ES-I3 (cell line): Measurements from ENCODE around the gene VEGFB.

Source experiments
- H3K36me3 ChIP-seq: 2 replicates; pipeline ENCODE4 v1.6.1; 2013; ENCODE audit warnings: mild to moderate bottlenecking, low read length, control low read depth, moderate library complexity; ENCODE audit not compliant: insufficient read depth
- H3K4me1 ChIP-seq: 2 replicates; pipeline ENCODE4 v1.6.1; 2013; ENCODE audit warnings: mild to moderate bottlenecking, control low read depth, low read length; ENCODE audit not compliant: insufficient read depth
- H3K9ac ChIP-seq: 2 replicates; pipeline ENCODE4 v1.6.1; 2013; ENCODE audit warnings: low read depth, mild to moderate bottlenecking, low read length, moderate library complexity
- H3K9me3 ChIP-seq: 2 replicates; pipeline ENCODE4 v1.6.1; 2013; ENCODE audit warnings: mild to moderate bottlenecking, low read length, moderate library complexity; ENCODE audit not compliant: control insufficient read depth, insufficient read depth

Gene VEGFB

DNA sequence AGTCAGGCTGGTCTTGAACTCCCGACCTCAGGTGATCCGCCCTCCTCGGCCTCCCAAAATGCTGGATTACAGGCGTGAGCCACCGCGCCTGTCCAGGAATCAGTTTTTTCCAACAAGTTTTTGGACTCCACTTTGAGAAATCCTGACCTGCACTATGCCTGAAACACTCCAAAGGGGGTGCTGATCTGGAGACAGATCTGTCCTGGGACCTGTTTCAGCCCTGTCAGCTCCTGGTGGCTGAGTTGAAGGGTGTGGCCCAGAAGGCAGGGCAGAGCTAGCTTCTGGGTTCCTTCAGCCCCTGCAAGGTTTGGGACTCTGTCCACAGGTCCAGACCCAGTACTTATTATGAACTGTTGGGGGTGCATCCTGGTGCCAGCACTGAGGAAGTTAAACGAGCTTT lies 2.8 kb upstream of the VEGFB start:
- Histone ChIP-seq H3K9ac (no peak overlapping the region; the same call in 1 of the 2 replicates), H3K36me3 (no peaks in the 10 kb centered on the region), H3K9me3 (no peaks in the 10 kb centered on the region), H3K4me1 (peaks cover 7% of the 10 kb centered on the region; the same call in 1 of the 2 replicates)

GRCh38 chr11:64232182-64232966 lies 2.0 kb upstream of the VEGFB start:
- peaks cover 7% of the 10 kb centered on the region; the same call in 1 of the 2 replicates for H3K4me1 ChIP-seq
- no peak overlapping the region for H3K9ac ChIP-seq

GRCh38 chr11:64232967-64233315 lies 1.4 kb upstream of the VEGFB start:
- no peak overlapping the region for H3K9ac ChIP-seq
- H3K9me3 ChIP-seq = no peaks in the 10 kb centered on the region
- H3K4me1 ChIP-seq = peaks cover 7% of the 10 kb centered on the region; the same call in 1 of the 2 replicates
- no peaks in the 10 kb centered on the region for H3K36me3 ChIP-seq

More at GRCh38 chr11:64232182-64232966, 2.0 kb upstream of the VEGFB start:
- Histone ChIP-seq H3K36me3 (no peaks in the 10 kb centered on the region), H3K9me3 (no peaks in the 10 kb centered on the region)

DNA sequence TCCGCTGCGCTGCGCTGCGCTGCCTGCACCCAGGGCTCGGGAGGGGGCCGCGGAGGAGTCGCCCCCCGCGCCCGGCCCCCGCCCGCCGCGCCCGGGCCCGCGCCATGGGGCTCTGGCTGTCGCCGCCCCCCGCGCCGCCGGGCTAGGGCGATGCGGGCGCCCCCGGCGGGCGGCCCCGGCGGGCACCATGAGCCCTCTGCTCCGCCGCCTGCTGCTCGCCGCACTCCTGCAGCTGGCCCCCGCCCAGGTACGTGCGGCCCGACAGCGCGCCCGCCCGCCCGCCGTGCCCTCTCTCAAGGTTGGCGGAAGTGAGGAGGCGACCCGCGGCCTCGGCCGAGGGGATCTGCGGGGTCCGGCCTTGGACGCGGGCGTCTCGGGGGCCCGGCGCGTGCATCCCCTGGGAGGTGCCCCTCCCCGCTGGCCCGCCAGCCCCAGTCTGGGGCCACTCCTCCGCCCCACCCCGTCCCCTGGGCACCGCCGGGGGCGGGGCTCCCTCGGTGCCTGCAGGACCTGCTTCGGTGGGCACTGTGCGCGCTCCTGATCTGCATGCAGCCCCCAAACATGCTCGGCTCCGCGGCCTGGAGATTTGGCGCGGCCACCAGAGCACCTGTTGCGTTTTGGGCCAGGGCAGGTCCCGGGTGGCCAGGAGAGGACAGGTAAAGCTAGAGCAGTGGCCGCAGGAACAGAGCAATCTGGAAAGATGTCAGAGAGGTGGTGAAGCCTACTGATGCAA lies 429 bp downstream of the VEGFB start:
- no peaks in the 10 kb centered on the region for H3K9me3 ChIP-seq
- H3K36me3 ChIP-seq = no peaks in the 10 kb centered on the region
- peaks cover 4% of the 10 kb centered on the region; the same call in 1 of the 2 replicates for H3K4me1 ChIP-seq
- peak overlapping the region; percentile 53 for H3K9ac ChIP-seq

DNA sequence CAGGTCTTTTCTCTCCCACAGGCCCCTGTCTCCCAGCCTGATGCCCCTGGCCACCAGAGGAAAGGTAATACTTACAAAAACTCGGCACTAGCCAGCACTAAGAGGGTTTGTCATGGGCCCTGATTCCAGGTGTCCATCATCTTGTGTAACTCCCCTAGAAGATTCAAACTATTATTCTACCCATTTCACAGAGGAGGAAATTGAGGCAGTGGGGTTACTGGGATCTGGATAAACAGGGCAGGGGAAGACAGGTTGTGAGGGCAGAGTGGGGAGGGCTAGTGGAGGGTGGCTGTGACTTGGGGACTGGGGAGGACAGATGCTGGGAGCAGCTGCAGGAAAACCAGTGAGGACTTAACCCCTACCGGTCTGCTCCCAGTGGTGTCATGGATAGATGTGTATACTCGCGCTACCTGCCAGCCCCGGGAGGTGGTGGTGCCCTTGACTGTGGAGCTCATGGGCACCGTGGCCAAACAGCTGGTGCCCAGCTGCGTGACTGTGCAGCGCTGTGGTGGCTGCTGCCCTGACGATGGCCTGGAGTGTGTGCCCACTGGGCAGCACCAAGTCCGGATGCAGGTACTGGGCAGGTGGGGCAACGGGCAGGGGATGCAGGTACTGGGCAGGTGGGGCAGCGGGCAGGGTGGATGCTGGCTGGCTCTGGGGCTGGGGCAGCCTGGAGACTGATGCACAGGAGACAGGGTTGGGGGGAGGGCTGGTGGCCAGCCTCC lies 1.2 kb downstream of the VEGFB start:
- Histone ChIP-seq H3K36me3 (no peaks in the 10 kb centered on the region), H3K4me1 (peaks cover 9% of the 10 kb centered on the region), H3K9ac (peak overlapping the region; percentile 53), H3K9me3 (no peaks in the 10 kb centered on the region)

DNA sequence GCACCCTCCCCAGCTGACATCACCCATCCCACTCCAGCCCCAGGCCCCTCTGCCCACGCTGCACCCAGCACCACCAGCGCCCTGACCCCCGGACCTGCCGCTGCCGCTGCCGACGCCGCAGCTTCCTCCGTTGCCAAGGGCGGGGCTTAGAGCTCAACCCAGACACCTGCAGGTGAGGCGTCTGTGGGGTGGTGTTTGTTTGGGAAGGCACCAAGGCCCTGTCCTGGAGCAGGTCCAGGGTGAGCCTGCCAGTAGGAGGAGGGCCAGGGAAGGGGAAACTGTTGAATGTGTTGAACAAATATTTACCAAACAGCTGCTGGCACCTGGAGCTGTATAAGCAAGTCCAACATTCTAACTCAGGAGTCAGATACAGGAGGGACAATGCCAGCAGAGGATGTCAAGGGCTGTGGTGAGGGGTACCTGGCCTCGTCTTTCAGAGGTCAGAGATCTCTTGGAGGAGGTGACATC lies 3.1 kb downstream of the VEGFB start:
- Histone ChIP-seq H3K9ac (no peak overlapping the region), H3K9me3 (no peaks in the 10 kb centered on the region), H3K36me3 (no peaks in the 10 kb centered on the region), H3K4me1 (peaks cover 5% of the 10 kb centered on the region)

DNA sequence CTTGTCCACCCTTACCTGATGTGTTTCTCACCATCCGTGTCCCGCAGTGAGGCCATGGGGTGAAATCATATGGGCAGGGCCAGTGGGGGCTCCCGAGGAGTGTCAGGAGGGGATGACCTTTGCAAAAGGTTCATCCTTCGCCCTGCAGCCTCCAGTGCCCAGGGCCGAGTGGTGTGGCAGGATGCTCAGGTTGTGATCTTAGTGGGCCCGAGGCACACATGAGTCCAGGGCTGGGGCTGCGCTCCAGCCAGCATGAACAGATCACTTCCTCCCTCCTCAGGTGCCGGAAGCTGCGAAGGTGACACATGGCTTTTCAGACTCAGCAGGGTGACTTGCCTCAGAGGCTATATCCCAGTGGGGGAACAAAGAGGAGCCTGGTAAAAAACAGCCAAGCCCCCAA lies 3.7 kb downstream of the VEGFB start:
- no peak overlapping the region for H3K9ac ChIP-seq
- H3K4me1 ChIP-seq = peaks cover 5% of the 10 kb centered on the region
- H3K36me3 ChIP-seq = no peaks in the 10 kb centered on the region
- no peaks in the 10 kb centered on the region for H3K9me3 ChIP-seq

DNA sequence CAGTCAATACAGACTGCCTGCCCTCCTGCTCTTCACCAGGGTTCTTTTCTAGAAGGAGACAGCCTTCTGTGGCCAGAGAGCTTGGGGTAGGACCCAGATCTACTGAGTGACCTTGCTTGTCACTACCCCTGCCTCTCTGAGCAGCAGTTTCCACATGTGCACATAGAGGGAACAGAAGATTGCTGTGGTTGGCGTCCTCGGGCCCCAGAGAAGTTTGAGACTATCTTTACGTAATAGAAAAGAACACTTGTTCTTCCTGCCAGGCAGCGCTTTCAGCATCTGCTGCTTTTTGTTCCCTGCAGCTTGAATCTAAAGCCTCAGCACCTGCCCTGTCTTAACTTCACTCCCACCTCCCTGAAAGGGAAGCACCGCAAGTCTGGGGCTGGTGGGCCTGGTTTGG lies 4.6 kb downstream of the VEGFB start:
- H3K9ac ChIP-seq = no peak overlapping the region
- H3K36me3 ChIP-seq = no peaks in the 10 kb centered on the region
- H3K4me1 ChIP-seq = peaks cover 5% of the 10 kb centered on the region
- H3K9me3 ChIP-seq = no peaks in the 10 kb centered on the region

DNA sequence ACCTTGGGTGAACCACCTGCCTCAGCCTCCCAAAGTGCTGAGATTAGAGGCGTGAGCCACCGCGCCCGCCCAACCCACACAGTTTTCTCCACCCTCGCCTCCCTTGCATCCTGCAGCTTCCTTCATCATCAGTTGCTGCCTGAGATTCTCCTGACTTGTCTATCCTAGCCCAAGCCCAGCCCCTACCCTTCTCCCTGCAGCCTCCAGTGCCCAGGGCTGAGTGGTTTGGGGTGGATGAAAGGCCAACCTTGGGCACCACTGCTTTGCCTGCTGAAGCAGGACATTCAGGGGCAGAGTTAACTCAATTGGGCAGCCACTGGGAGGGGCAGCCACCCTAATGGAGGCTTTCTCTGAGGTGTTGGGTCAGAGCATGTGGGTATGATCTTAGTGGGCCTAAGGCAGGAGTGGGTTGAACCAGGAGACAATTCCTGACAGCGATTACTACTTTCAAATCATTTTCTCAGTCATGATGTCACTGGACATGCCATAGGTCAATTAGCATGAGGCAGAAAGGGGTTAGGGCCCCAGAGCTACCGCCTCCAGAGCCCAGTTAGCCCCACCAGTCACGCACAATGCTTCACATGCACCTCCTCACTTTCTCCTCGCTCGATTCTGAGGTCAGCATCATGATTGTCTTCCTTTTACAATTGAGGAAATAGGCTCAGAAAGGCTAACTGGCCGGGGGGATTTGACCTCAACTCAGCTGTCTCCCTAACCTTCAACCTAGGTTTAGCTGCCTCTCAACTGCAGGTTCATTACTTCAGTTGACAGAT lies 5.5 kb downstream of the VEGFB start:
- H3K4me1 ChIP-seq = peaks cover 5% of the 10 kb centered on the region

DNA sequence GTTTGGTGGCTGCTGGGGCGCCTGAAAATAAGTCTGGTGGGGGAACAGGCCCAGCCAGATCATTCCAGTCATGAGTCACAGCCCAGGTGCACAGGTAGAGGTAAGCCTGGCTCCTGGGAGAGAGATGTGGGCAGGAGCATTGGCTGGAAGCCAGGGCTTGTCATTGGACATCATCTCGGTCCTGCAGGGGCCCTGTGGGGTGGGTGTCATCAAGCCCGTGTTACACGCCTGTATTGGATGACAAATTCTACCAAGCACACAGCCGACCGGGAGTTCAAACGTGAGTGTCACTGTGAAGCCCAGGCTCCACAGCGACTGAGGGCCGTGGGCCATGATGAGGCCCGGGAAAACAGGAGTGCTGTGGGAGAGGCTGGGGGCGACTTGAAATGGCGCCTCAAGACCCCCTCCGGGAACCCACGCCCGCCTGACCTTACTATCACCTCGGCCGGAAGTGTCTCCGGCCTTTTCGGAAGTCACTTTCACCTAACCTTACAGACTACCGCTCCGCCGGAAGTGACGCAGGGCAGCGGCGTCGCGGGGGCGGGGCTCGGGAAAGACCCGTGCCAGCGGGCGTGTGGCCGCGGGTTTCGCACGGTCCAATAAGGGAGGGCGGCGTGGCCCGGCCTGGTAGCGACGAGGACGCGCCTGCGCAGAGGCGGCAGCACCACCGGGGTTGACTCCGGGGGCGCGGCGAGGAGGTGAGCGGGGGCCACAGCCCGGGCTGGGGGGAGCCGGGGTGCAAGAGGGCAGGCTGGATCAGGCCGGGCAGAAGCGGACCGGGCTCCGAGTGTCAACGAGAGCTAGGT lies 6.3 kb downstream of the VEGFB start, which contains the start of gene FKBP2:
Gene FKBP2 (plus strand): TSS at position 661 of the 806 bp plus-strand sequence. CDS start 1,293 bp downstream, outside the sequence.
- no peaks in the 10 kb centered on the region for H3K36me3 ChIP-seq
- H3K9ac ChIP-seq = peak within 1 kb of the TSS; percentile 99
- H3K4me1 ChIP-seq = peaks cover 5% of the 10 kb centered on the region
- no peaks in the 10 kb centered on the region for H3K9me3 ChIP-seq

More for the DNA sequence above, 5.5 kb downstream of the VEGFB start:
- H3K36me3 ChIP-seq = no peaks in the 10 kb centered on the region
- no peaks in the 10 kb centered on the region for H3K9me3 ChIP-seq
- H3K9ac ChIP-seq = peak overlapping the region; percentile 99

GRCh38 chr11:64241241-64241490 lies 6.8 kb downstream of the VEGFB start:
- H3K4me1 ChIP-seq = peaks cover 5% of the 10 kb centered on the region
- H3K9ac ChIP-seq = peak overlapping the region; percentile 99
- no peaks in the 10 kb centered on the region for H3K9me3 ChIP-seq
- H3K36me3 ChIP-seq = no peaks in the 10 kb centered on the region

- Histone ChIP-seq H3K9ac (peak overlapping the region; percentile 99), H3K36me3 (no peaks in the 10 kb centered on the region), H3K4me1 (peaks cover 5% of the 10 kb centered on the region), H3K9me3 (no peaks in the 10 kb centered on the region)
These were observed 7.3 kb downstream of the VEGFB start for GRCh38 chr11:64241491-64242374.
